Amygdala (tissue), 56 donors: ENCODE data around the gene MEGF9.
A peak's percentile ranks its signal among the peaks of the same experiment; 100 is the strongest.
"Not testable (repeated sequence)": the region's sequence is repeated elsewhere in the genome, so short reads cannot be mapped to it uniquely, and the experiment has no call there.

Experiments used
- DNase-seq, 56 donors: peaks; one replicate each; lab custom pipeline; 2025; lab: John Stamatoyannopoulos, UW

Gene MEGF9

GRCh38 chr9:120635011-120635410, 79.3 kb downstream of the MEGF9 start:
- DNase-seq = no peak

- DNase-seq = no peak
Measured at GRCh38 chr9:120630333-120630732, 83.9 kb downstream of the MEGF9 start.

- DNase-seq = not testable (repeated sequence)
Measured at GRCh38 chr9:120628925-120629497, 85.3 kb downstream of the MEGF9 start.

- DNase-seq = no peak
Measured at GRCh38 chr9:120628207-120628924, 85.9 kb downstream of the MEGF9 start.

GRCh38 chr9:120627073-120627472, 87.2 kb downstream of the MEGF9 start:
- no peak for DNase-seq

DNA sequence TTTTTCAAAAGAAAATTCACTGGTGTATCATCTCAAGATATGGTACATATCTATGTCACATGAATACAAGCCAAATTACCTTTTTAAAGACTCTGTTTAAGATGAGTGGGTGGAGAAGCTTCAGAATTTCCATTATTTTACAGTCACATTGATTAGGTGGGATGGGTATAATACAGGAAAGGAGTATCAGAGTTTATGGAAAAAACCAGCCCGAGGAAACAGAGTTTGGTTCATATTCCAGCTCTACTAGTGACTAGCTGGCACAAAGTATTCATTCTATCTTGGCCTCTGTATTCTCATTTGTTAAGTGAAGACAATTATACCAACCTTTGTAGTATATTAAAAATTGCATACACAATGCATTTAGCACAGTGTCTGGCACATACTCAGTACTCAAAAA, 87.8 kb downstream of the MEGF9 start:
- DNase-seq = no peak

GRCh38 chr9:120625222-120625621, 89.0 kb downstream of the MEGF9 start:
- peak in 4 of 56 donors; percentile 4 to 26 (median 16) for DNase-seq

- DNase-seq = no peak
Measured at GRCh38 chr9:120622790-120623189, 91.5 kb downstream of the MEGF9 start.

- no peak for DNase-seq
Measured at GRCh38 chr9:120621941-120622340, 92.3 kb downstream of the MEGF9 start.

DNA sequence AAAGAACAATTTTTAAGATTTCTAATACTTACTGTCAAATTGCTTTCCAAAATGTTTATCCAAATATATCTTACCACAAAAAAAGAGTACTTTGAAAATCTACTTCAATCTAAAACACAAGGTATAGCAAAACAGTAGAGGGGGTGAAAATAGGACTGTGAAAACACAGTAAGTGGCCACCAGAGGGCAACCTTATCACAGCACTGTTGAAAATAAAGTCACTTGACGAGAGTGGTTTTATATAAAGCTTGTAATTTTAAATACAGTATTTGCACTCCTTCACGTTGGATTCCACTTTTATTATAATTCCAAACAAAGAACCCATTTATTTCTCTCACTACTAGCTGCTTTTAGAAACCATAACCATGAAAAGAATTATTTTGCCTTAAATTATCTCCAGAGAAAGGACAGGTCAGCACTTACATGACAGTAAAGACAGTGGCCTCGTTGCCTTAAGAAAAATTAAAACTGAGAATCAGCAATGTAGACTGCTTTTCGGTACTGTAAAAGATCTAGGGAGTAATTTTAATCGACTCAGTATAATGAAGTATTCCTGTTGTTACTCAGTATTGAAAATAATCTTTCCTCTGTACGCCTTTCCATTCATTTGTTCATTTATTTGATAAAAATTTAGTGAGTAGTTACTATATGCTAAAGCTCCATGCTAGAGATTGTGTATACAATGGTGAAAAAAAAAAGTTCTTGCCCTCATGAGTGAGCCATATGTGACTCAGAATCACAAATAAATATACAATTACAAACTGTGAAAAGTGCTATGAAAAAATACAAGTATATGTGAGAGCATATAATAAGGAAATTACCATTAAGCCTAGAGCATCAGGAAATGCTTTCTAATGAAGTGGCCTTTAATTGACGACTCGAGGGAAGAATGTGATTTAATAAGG, 94.3 kb downstream of the MEGF9 start:
- peak in 37 of 56 donors; percentile 3 to 87 (median 22) for DNase-seq

GRCh38 chr9:120616966-120617935, 97.0 kb downstream of the MEGF9 start:
- DNase-seq = peak in 1 of 56 donors; percentile 12

DNA sequence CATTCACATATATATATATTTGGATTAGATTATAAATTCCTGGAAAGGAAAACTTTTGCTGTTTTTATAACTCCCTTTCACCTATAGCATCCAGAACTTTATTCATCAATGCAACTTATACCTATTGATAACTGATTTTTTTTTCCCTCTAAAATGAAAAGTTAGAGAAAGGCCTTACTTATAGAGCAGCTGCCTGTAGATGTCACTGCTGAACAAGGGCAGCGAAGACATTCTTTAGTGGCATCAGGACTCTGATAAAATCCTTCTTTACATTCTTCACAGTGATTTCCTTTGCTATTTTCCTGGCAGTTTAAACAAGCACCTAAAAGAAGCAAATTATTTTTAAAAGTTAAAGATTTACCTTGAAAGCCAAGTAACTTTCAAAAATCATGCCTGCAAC, 102.1 kb downstream of the MEGF9 start:
- DNase-seq = peak in 3 of 56 donors; percentile 2 to 12 (median 4)

DNA sequence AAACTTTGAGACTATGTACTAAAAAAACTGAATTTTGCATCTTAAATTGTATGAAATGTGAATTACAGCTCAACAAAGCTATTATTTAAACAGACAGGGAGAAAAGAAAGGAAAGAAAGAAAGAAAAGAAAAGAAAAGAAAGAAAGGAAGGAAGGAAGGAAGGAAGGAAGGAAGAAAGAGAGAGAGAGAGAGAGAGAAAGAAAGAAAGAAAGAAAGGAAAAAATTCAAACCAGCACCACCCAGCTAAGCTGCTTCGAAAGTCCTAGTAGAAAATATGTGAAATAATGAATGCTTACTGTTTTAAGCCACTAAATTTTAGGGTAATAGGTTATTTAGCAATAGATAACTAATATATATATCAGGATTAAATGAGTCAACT, 102.6 kb downstream of the MEGF9 start:
- DNase-seq = no peak

DNA sequence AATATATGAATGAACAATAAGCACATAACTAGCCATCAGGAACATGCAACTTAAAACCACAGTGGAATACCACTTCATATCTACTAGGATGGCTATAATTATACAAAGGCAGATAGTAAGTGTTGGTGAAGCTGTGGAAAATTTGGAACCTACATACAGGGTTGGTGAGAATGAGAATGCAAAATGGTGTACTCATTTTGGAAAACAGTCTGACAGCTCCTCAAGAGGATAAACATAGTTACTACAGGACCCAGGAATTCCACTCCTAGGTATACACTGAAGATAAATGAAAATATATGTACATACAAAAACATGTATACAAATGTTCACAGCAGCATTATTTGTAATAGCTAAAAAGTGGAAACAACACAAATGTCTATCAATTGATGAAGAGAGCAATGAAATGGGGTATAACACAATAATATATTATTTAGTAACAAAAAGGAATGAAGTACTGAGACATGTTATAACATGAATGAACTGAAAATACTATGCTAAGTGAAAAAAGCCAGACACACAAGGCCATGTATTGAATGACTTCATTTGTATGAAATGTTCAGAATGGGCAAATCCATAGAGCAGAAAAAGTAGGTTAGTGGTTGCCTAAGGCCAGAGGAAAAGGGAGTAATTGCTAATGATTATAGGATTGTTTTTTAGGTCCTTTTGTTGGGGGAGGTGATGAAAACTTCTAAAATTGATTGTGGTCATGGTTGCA, 103.1 kb downstream of the MEGF9 start:
- DNase-seq = no peak

DNA sequence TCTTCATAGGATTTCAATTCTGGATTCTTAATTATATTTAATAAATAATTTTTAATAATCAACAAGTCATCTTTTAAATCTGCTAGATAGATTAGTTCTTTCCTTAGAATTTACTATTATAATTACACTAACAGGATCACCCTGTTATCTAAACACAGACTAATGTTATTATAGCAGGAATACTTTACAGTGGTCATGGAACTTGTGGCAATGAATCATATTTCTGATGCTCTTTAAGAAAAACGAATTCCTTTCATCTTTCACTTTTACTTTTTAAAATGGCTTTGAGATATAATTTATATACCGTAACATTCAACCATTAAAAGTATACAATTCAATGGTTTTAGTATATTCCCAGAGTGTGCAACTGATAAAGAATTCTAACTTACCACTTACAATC, 104.6 kb downstream of the MEGF9 start:
- DNase-seq = no peak

DNA sequence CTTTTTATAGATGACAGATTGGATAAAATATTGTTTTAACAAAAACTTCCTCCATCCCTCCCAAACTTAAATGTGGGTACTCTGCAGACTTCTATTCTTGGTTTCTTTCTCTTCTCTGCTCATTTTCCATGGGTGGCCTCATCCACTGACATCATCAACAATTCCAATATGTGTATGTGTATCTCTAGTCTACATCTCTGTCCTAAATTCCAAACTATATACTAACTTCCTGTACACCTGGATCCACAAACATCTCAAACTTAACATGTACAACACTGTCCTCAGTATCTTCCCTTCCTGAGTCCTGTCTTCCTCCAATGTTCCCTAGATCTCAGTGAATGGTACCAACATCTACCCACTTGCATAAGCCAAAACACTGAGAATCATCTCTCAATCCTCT, 105.8 kb downstream of the MEGF9 start:
- DNase-seq = no peak

- DNase-seq = no peak
Measured at GRCh38 chr9:120603591-120603990, 110.7 kb downstream of the MEGF9 start.

- DNase-seq = no peak
Measured at GRCh38 chr9:120603010-120603409, 111.3 kb downstream of the MEGF9 start.

GRCh38 chr9:120593955-120594277, 120.4 kb downstream of the MEGF9 start:
- no peak for DNase-seq
